Measurements from ENCODE around the gene GPR132.

Gene GPR132

GRCh38 chr14:105077649-105077995 lies 12.4 kb upstream of the GPR132 start:
- no peak for TF ChIP-seq CTCF (IDR thresholded peaks at IDR 0.05; ENCODE audit: insufficient read depth, low read length, missing control alignments)
- no peak overlapping the region for H3K4me3 ChIP-seq (ENCODE audit: low read depth, low read length)
- CTCF ChIA-PET, result no interaction called here
- POLR2A ChIA-PET, result interaction anchor here (0.7 kb wide), 1 partner anchor 143 kb away, joined by 3 read pairs; no protein-coding TSS in a partner anchor
- no peak for DNase-seq (ENCODE audit: low read depth, low spot score)

DNA sequence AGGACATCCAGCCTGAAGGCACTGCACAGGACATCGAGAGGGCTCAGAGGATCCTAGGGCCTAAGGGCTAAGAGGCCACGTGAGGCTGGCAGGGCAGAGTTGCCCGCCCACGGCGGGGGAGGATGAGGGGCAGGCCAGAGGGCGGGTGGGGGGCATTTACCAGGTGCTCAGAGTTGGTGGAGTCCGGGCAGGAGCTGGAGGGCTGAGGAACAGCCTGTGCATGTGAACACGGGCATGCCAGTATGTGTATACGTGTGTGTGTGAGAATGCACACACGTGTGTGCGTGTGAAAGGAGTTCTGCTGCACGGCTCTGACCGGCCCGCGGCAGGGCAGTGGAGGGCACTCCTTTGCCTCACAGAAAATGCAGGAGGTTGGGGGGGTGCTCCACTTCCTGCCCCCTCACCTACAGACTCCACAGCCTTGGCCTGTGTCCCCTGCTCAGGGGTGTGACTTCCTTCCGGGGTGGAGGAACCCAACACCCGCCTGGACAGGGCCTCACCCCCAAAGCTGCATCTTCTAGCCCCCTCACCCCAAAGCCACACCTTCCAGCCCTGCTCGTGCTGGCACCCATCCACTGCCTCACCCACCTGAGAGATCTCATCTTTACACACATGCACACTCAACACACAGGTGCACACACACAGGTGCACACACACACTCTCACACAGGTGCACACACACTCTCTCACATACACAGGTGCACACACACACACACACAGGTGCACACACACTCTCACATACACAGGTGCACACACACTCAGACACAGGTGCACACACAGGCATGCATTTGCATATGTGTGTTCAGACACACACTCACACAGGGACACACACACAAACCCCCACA lies 11.8 kb upstream of the GPR132 start:
- no peak overlapping the region for H3K4me3 ChIP-seq (ENCODE audit: low read depth, low read length)
- no peak for TF ChIP-seq CTCF (IDR thresholded peaks at IDR 0.05; ENCODE audit: insufficient read depth, low read length, missing control alignments)
- no peak for DNase-seq (ENCODE audit: low read depth, low spot score)
- ChIA-PET POLR2A (interaction anchor here (0.7 kb wide), 1 partner anchor 142 kb away, joined by 3 read pairs; no protein-coding TSS in a partner anchor), CTCF (interaction anchor here (2.8 kb wide), 2 partner anchors 31 to 101 kb away, joined by 9 to 14 read pairs; no protein-coding TSS in a partner anchor)

DNA sequence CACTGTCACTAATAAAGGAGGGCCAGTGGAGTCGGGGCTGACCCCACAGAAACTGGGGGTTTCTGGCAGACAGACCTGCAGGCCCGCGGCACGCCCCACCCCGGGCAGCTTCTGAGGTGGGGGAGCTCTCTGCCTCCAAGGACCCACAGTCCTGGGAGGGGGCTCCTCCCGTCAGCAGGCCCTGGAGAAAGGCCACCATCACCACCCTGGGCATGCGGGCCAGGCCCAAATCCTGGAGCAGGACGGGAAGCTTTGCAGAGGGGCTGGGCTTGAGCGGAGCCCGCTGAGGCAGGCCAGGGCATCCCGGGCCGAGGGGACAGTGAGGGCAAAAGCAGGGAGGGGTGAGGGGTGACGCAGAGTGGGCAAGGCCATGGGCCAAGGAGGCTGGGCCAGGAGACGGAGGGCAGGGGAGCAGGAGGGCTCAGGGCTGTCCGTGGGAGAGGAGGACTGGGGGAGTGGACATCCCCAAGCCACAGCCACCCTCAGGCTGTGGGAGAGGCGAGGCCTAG lies 11.1 kb upstream of the GPR132 start:
- DNase-seq (ENCODE audit: low read depth, low spot score), result no peak
- POLR2A ChIA-PET, result interaction anchor here (1.6 kb wide), 1 partner anchor 11 kb away, joined by 6 read pairs; no protein-coding TSS in a partner anchor
- no peak overlapping the region for H3K4me3 ChIP-seq (ENCODE audit: low read depth, low read length)
- CTCF ChIA-PET, result interaction anchor here (1.4 to 2.8 kb wide), 3 partner anchors 14 to 100 kb away, joined by 4 to 14 read pairs (median 9); no protein-coding TSS in a partner anchor
- TF ChIP-seq CTCF (IDR thresholded peaks at IDR 0.05; ENCODE audit: insufficient read depth, low read length, missing control alignments), result no peak

GRCh38 chr14:105075379-105076295 lies 10.4 kb upstream of the GPR132 start:
- TF ChIP-seq CTCF (IDR thresholded peaks at IDR 0.05; ENCODE audit: insufficient read depth, low read length, missing control alignments), result no peak
- no peak for DNase-seq (ENCODE audit: low read depth, low spot score)
- ChIA-PET POLR2A (interaction anchor here (1.6 kb wide), 1 partner anchor 12 kb away, joined by 6 read pairs; no protein-coding TSS in a partner anchor), CTCF (interaction anchor here (1.1 to 2.8 kb wide), 5 partner anchors 11 to 100 kb away, joined by 3 to 14 read pairs (median 9); no protein-coding TSS in a partner anchor)
- no peak overlapping the region for H3K4me3 ChIP-seq (ENCODE audit: low read depth, low read length)

DNA sequence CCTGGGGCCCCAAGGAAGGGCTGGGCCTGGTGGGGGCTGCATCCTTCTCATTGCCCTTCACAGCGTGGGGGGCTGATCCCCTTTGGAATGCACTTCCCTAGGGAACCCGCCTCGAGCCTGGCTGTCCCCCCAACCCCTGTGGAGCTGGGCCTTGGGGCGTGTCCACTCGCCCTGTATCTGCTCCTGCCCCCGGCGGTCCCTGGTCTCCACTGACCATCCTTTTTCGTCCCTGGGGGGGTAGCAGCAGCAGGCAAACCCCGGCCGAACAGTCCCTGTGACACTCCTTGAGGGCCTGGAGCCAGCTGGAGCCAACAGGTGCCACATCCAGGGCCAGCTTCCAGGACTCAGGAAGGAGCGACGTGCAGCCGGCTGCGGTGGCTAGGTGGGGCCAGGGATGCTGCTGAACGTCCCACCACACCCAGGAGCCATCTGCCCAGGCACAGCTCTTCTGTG lies 9.4 kb upstream of the GPR132 start:
- POLR2A ChIA-PET, result interaction anchor here (1.6 kb wide), 1 partner anchor 13 kb away, joined by 6 read pairs; no protein-coding TSS in a partner anchor
- DNase-seq (ENCODE audit: low read depth, low spot score), result no peak
- TF ChIP-seq CTCF (IDR thresholded peaks at IDR 0.05; ENCODE audit: insufficient read depth, low read length, missing control alignments), result no peak
- no peak overlapping the region for H3K4me3 ChIP-seq (ENCODE audit: low read depth, low read length)
- CTCF ChIA-PET, result interaction anchor here (1.0 to 2.8 kb wide), 7 partner anchors 12 to 101 kb away, joined by 3 to 14 read pairs (median 5); no protein-coding TSS in a partner anchor

Measured in AG04449 (cell line).